Activated naive CD4-positive, alpha-beta T cell treated with anti-CD3 and anti-CD28 coated beads, Interleukin-2, amount 10 ng/mL, durations not matched to agents 5 hours and 36 hours (primary cell): ENCODE measurements around the gene PABPC5. TPM values are rescaled to one million over a fixed set of nuclear protein-coding genes. Genes with fewer than 3 reads are reported as not detected.

Experiments
- total RNA-seq, 2 experiments: library from RNA; stranded (reverse); gene quantifications; one replicate each; pipeline ENCODE4 v1.2.3, GENCODE V29; 2021

The PABPC5 gene
- total RNA-seq: not detected

DNA sequence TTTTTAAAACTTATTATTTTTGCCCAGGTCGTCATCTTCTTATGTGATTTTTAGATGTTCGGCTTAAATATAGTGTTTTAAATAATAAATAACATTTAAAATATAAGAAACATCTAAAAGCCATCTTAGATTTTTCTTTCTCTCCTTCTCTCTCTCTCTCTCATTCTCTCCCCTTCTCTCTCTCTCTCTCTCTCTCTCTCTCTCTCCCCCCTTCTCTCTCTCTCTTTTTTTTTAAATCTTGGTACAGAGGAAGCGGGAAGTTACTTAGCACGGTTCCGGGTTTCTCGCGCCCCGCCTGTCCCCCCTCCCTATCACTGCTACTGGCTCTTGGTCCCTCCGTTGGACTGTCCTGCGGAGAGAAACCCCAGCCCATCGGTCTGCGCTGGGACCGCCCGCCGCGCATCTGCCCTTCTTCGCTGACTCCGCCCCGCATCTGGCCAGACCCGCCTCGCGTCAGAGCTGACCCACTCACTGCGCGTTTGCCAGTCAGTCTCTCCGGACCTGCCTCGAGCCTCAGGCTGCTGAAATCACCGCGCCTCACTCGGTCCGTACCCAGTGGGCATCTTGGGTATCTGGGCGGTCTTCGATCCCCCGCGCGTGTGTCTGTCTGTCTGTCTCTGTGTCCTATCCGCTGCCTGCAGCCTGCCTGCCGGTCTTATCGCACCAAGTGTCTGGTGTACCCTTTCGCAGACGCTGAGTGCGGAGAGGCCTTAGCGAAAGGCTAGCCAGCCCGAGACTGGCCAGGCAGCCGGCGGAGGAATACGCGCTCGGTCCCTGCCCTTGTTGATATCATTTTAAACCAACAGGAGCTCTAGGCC, at the start of gene PABPC5:
TSS of gene PABPC5 (plus strand) at position 489 of the 818 bp plus-strand sequence. CDS start 739 bp downstream, outside the sequence.

